HEK293 (cell line): ENCODE results near the gene DSE.

Source experiments
- KLF9 ChIP-seq: fragments of 450-650 bp; formaldehyde crosslinking; IDR thresholded peaks from 2 replicates; pipeline ENCODE4 v1.5.1; 2016; ENCODE audit warnings: missing biosample characterization, missing genetic modification characterization, low read depth
- MYNN ChIP-seq: fragments of 450-650 bp; formaldehyde crosslinking; IDR thresholded peaks from 2 replicates; pipeline ENCODE4 v1.5.1; 2016; ENCODE audit warnings: missing biosample characterization, missing genetic modification characterization, borderline replicate concordance
- PRDM10 ChIP-seq: fragments of 450-650 bp; formaldehyde crosslinking; IDR thresholded peaks from 2 replicates; pipeline ENCODE4 v1.5.1; 2016; ENCODE audit warnings: missing biosample characterization, missing genetic modification characterization
- ZBTB11 ChIP-seq: fragments of 450-650 bp; formaldehyde crosslinking; conservative IDR thresholded peaks from 2 replicates; pipeline ENCODE4 v1.5.1; 2016; ENCODE audit warnings: low read depth, missing biosample characterization, missing genetic modification characterization
- ZBTB8A ChIP-seq: fragments of 450-650 bp; formaldehyde crosslinking; IDR thresholded peaks from 2 replicates; pipeline ENCODE4 v1.5.1; 2016; ENCODE audit warnings: missing biosample characterization, missing genetic modification characterization
- ZNF133 ChIP-seq: fragments of 450-650 bp; formaldehyde crosslinking; IDR thresholded peaks from 2 replicates; pipeline ENCODE4 v1.5.1; 2016; ENCODE audit warnings: missing biosample characterization, missing genetic modification characterization
- ZNF558 ChIP-seq: fragments of 450-650 bp; formaldehyde crosslinking; IDR thresholded peaks from 2 replicates; pipeline ENCODE4 v1.5.1; 2016; ENCODE audit warnings: missing biosample characterization, missing genetic modification characterization
- ZNF660 ChIP-seq: fragments of 450-650 bp; IDR thresholded peaks from 2 replicates; pipeline ENCODE4 v1.5.1; 2018; ENCODE audit warnings: missing biosample characterization, mild to moderate bottlenecking, missing genetic modification characterization
- ZNF747 ChIP-seq: fragments of 450-650 bp; formaldehyde crosslinking; IDR thresholded peaks from 2 replicates; pipeline ENCODE4 v1.5.1; 2016; ENCODE audit warnings: missing biosample characterization, missing genetic modification characterization
- ZSCAN16 ChIP-seq: fragments of 450-650 bp; formaldehyde crosslinking; IDR thresholded peaks from 2 replicates; pipeline ENCODE4 v1.5.1; 2016; ENCODE audit warnings: missing biosample characterization, missing genetic modification characterization
- TF ChIP-seq, protein P1 (sequence below): fragments of 450-650 bp; formaldehyde crosslinking; IDR thresholded peaks from 2 replicates; pipeline ENCODE4 v1.5.1; 2016; ENCODE audit warnings: missing biosample characterization, missing genetic modification characterization

DNA sequence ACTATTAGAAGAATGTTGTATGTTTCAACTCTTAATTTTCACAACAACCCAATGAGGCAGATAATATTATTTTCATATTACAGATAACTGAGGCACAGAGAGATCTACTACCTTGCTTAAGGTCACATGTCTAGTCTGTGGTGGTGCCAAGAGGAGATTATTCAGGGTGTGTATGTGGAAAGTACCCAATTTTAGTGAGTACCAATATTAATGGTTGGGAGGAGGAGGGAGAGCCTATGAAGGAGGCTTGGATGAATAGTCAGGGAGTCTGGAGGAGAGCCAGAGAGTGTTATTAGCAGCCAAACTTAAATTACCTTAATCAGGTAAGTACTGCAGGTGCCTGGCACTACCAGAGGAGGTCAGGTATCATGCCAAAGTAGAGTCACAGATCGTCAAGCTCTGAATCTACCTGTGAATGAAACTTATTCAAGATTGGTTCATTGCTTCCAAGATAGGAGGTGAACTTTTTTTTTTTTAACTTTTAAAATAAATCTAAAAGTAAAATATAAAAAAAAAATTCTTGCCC is 79.5 kb downstream of the DSE start:
- TF ChIP-seq KLF9 (tag by site-specific recombination) (no peak), ZNF133 (tag by site-specific recombination) (no peak), ZBTB11 (tag by site-specific recombination) (no peak), MYNN (no peak), ZNF558 (tag by site-specific recombination) (no peak), ZNF747 (tag by site-specific recombination) (no peak), PRDM10 (no peak), ZSCAN16 (tag by site-specific recombination) (no peak), ZBTB8A (no peak), ZNF660 (no peak)
- TF ChIP-seq, protein P1, sequence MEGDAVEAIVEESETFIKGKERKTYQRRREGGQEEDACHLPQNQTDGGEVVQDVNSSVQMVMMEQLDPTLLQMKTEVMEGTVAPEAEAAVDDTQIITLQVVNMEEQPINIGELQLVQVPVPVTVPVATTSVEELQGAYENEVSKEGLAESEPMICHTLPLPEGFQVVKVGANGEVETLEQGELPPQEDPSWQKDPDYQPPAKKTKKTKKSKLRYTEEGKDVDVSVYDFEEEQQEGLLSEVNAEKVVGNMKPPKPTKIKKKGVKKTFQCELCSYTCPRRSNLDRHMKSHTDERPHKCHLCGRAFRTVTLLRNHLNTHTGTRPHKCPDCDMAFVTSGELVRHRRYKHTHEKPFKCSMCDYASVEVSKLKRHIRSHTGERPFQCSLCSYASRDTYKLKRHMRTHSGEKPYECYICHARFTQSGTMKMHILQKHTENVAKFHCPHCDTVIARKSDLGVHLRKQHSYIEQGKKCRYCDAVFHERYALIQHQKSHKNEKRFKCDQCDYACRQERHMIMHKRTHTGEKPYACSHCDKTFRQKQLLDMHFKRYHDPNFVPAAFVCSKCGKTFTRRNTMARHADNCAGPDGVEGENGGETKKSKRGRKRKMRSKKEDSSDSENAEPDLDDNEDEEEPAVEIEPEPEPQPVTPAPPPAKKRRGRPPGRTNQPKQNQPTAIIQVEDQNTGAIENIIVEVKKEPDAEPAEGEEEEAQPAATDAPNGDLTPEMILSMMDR (tag by site-specific recombination), result no peak
